Subcutaneous abdominal adipose tissue (tissue), 5 donors: ENCODE results near the gene CLDN12.
"Not testable (repeated sequence)": the region's sequence is repeated elsewhere in the genome, so short reads cannot be mapped to it uniquely, and the experiment has no call there.

Source experiments
- H3K27ac ChIP-seq: one replicate; pipeline ENCODE4 v1.7.0; 2013; ENCODE audit warnings: low read depth, mild to moderate bottlenecking, inconsistent platforms, low read length, moderate library complexity
- H3K27me3 ChIP-seq, 5 donors: one replicate each; pipeline ENCODE4 v1.7.0; 2013; ENCODE audit warnings: low read length in 5 of 5, inconsistent platforms in 1 of 5; ENCODE audit not compliant: control insufficient read depth in 5 of 5, insufficient read depth in 4 of 5
- H3K36me3 ChIP-seq, 5 donors: one replicate each; pipeline ENCODE4 v1.7.0; 2013; ENCODE audit warnings: low read length in 5 of 5; ENCODE audit not compliant: control insufficient read depth in 5 of 5, insufficient read depth in 5 of 5
- H3K4me1 ChIP-seq, 5 donors: one replicate each; pipeline ENCODE4 v1.7.0; 2013; ENCODE audit warnings: low read length in 5 of 5, mild to moderate bottlenecking in 3 of 5, moderate library complexity in 1 of 5; ENCODE audit not compliant: control insufficient read depth in 5 of 5, insufficient read depth in 5 of 5
- H3K4me3 ChIP-seq, 5 donors: one replicate each; pipeline ENCODE4 v1.7.0; 2013; ENCODE audit warnings: low read length in 5 of 5, low read depth in 1 of 5
- H3K9ac ChIP-seq, 5 donors: one replicate each; pipeline ENCODE4 v1.7.0; 2013; ENCODE audit warnings: low read length in 5 of 5, mild to moderate bottlenecking in 4 of 5, moderate library complexity in 3 of 5
- H3K9me3 ChIP-seq, 5 donors: one replicate each; pipeline ENCODE4 v1.7.0; 2013; ENCODE audit warnings: low read length in 5 of 5; ENCODE audit not compliant: control insufficient read depth in 5 of 5
- donor health status: healthy.
- donor health status: healthy.
- donor health status: healthy.
- donor health status: healthy.
- donor health status: healthy.

Gene CLDN12

GRCh38 chr7:90458104-90458503 lies 54.8 kb downstream of the CLDN12 start:
- Histone ChIP-seq H3K9ac (no peak overlapping the region), H3K4me1 (peaks cover 0 to 8% (median 4%) of the 10 kb centered on the region in 5 donors), H3K36me3 (no peaks in the 10 kb centered on the region), H3K9me3 (no peaks in the 10 kb centered on the region), H3K27ac (no peak overlapping the region), H3K4me3 (no peak overlapping the region), H3K27me3 (no peaks in the 10 kb centered on the region)

GRCh38 chr7:90459888-90460287 lies 56.6 kb downstream of the CLDN12 start:
- Histone ChIP-seq H3K4me3 (no peak overlapping the region), H3K9ac (no peak overlapping the region), H3K36me3 (no peaks in the 10 kb centered on the region), H3K9me3 (no peaks in the 10 kb centered on the region), H3K4me1 (peaks cover 0 to 12% (median 8%) of the 10 kb centered on the region in 5 donors), H3K27ac (no peak overlapping the region), H3K27me3 (no peaks in the 10 kb centered on the region)

- Histone ChIP-seq H3K36me3 (no peaks in the 10 kb centered on the region), H3K4me1 (peaks cover 0 to 14% (median 4%) of the 10 kb centered on the region in 5 donors), H3K9me3 (no peaks in the 10 kb centered on the region), H3K9ac (no peak overlapping the region), H3K27me3 (no peaks in the 10 kb centered on the region), H3K4me3 (no peak overlapping the region), H3K27ac (no peak overlapping the region)
Observed at GRCh38 chr7:90461219-90461618, 58.0 kb downstream of the CLDN12 start.

- Histone ChIP-seq H3K9ac (peak overlapping the region in 2 of 5 donors; percentile 52 to 61), H3K27ac (peak overlapping the region; percentile 52), H3K4me3 (peak overlapping the region; percentile 54 to 76 (median 60)), H3K4me1 (peaks cover 0 to 15% (median 4%) of the 10 kb centered on the region in 5 donors)
- not testable (repeated sequence) for H3K27me3 ChIP-seq, H3K36me3 ChIP-seq, H3K9me3 ChIP-seq
Observed at GRCh38 chr7:90463151-90463628, 59.9 kb downstream of the CLDN12 start.
